NCI-H187 (cell line): ENCODE measurements around the gene MRPL19.
"Not testable (repeated sequence)": the region's sequence is repeated elsewhere in the genome, so short reads cannot be mapped to it uniquely, and the experiment has no call there.

Source experiments
- DNase-seq, 2 experiments: peaks; one replicate each; lab custom pipeline; 2025; lab: John Stamatoyannopoulos, UW

Gene MRPL19

GRCh38 chr2:75667884-75668283 is 21.3 kb downstream of the MRPL19 start:
- no peak for DNase-seq

GRCh38 chr2:75675423-75675822 is 28.8 kb downstream of the MRPL19 start:
- not testable (repeated sequence) for DNase-seq

GRCh38 chr2:75675908-75676307 is 29.3 kb downstream of the MRPL19 start:
- DNase-seq: no peak

GRCh38 chr2:75676464-75676863 is 29.9 kb downstream of the MRPL19 start:
- DNase-seq: no peak

- DNase-seq: no peak
Observed at GRCh38 chr2:75679556-75679955, 33.0 kb downstream of the MRPL19 start.

- no peak for DNase-seq
Observed at GRCh38 chr2:75680402-75680801, 33.8 kb downstream of the MRPL19 start.

- not testable (repeated sequence) for DNase-seq
Observed at GRCh38 chr2:75683430-75683829, 36.8 kb downstream of the MRPL19 start.

- no peak for DNase-seq
Observed at GRCh38 chr2:75688196-75688595, 41.6 kb downstream of the MRPL19 start.

GRCh38 chr2:75698918-75699317 is 52.3 kb downstream of the MRPL19 start:
- DNase-seq: no peak

GRCh38 chr2:75702593-75702992 is 56.0 kb downstream of the MRPL19 start:
- DNase-seq: no peak

- no peak for DNase-seq
Observed at GRCh38 chr2:75703589-75704287, 57.2 kb downstream of the MRPL19 start.

GRCh38 chr2:75705921-75706320 is 59.3 kb downstream of the MRPL19 start:
- no peak for DNase-seq

- DNase-seq: no peak
Observed at GRCh38 chr2:75707901-75708300, 61.3 kb downstream of the MRPL19 start.

- DNase-seq: no peak
Observed at GRCh38 chr2:75709297-75709696, 62.7 kb downstream of the MRPL19 start.

- no peak for DNase-seq
Observed at GRCh38 chr2:75710220-75710576, 63.6 kb downstream of the MRPL19 start.

- peak; percentile 12 to 45 for DNase-seq
Observed at GRCh38 chr2:75710577-75711253, 64.1 kb downstream of the MRPL19 start, which contains the start of gene GCFC2. Gene GCFC2, minus strand, starts transcription at chr2:75710915. Its CDS starts 60 bp downstream, at chr2:75710855.

GRCh38 chr2:75711590-75711989 is 65.0 kb downstream of the MRPL19 start:
- not testable (repeated sequence) for DNase-seq

GRCh38 chr2:75716406-75716805 is 69.8 kb downstream of the MRPL19 start:
- DNase-seq: no peak

- DNase-seq: no peak
Observed at GRCh38 chr2:75719616-75720015, 73.0 kb downstream of the MRPL19 start.

- DNase-seq: no peak
Observed at GRCh38 chr2:75720525-75720924, 73.9 kb downstream of the MRPL19 start.

- DNase-seq: no peak
Observed at GRCh38 chr2:75722687-75723086, 76.1 kb downstream of the MRPL19 start.

- peak in 1 of 2 experiments; percentile 6 for DNase-seq
Observed at GRCh38 chr2:75728614-75729419, 82.2 kb downstream of the MRPL19 start.

- DNase-seq: no peak
Observed at GRCh38 chr2:75729861-75730260, 83.3 kb downstream of the MRPL19 start.
